COR-L47 (cell line): ENCODE data around the gene ADAM10.

ENCODE experiments used
- DNase-seq: peaks from one replicate; lab custom pipeline; 2025; lab: John Stamatoyannopoulos, UW

ADAM10 gene

DNA sequence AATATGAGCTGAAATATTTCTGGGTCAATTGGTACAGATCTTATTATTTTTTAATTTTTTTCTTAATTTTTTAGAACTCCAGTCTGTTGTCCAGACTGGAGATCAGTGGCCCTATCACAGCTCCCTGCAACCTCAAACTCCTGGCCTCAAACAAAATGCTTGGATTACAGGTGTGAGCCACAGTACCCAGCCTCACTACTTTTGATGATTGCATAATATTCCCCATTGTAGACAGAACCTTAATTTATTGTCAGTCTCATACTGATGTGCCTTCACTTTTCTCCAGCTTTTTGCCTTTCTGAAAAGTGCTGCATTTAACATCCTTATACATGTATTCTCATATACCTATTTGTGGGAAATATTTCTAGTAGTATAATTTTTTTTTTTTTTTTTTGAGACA is 172.8 kb downstream of the ADAM10 start:
- no peak for DNase-seq

DNA sequence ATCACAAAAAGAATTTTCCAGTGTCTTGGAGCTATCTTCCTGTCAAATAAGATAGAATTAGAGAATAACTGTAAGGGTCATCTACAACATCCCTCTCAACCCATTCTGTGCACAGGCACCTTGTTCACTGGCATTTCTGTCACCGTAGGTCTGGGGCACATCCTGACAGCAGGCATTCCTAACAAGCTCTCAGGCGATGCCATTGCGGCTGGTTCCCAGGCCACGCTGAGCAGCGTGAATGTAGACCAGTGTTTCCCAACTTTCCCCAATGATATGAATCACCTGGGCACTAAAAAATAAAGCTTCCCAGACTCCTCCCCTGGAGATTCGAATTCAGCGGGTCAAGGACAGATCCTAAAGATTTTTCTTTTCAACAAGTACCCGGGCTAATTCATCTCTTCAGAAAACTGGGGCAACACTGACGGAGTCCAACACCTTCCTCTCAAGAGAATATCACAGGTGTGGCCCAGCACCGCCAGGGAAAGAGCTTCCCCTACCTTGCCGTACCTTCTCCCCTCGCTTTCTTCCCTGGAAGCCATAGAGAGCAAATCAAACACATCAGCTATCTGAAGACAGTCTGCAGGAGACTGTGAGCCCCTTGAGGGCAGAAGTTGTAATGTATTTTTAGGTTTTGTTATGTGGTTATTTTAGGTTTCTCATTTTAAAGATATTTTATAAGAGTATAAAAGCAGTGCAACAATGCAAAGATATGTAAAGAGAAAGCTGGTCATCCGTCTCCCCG is 174.3 kb downstream of the ADAM10 start:
- DNase-seq = no peak

DNA sequence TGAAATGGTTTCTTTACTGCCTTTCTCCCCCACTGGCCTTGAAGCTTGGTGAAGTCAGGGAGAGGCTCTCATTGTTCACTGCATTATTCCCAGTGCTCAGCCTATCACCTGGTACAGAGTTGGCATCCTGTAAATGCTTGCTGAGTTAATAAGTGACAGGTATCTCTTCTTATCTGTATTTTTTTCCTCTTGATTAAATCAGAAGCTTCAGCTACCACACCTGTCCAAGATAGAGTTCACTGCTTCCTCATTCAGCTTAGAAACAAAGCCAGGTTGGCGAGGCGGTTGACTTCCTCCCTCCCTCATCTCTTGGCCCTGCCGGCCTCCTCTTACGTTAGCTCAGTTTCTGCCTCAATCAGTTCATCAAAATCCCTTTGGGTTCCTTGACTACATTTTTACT is 174.9 kb downstream of the ADAM10 start:
- no peak for DNase-seq

DNA sequence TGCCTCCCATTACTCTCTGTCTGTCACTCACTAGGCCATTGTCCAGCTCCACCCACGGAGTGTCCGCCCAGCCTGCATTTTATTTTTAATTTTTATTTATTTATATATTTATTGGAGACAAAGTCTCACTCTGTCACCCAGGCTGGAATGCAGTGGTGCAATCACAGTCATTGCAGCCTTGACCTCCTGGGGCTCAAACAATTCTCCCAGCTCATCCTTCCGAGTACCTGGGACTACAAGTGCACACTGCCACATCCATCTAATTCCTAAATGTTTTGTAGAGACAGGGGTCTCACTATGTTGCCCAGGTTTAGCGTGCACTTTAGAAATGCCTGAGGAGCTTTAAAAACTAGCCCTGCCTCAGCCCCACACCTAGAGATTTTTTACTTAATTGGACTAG is 176.2 kb downstream of the ADAM10 start:
- DNase-seq = no peak

DNA sequence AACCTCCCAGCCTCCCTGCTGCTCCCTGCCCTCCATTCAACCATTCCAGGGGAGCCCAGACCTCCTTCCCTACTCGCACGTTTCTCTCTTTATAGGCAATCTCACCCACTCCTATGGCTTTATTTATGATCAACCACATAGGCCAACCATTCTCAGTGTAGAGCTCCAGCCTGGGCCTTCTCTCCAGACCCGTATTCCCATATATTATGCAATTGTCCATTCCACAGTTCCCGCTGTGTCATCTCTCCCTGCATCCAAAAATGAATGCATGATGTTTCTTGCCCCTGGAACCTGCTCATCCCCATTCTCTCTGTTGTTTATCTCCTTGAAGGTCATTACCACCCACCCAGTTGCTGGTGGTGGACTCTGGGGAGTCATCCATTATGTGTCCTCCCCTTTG is 177.0 kb downstream of the ADAM10 start:
- no peak for DNase-seq

DNA sequence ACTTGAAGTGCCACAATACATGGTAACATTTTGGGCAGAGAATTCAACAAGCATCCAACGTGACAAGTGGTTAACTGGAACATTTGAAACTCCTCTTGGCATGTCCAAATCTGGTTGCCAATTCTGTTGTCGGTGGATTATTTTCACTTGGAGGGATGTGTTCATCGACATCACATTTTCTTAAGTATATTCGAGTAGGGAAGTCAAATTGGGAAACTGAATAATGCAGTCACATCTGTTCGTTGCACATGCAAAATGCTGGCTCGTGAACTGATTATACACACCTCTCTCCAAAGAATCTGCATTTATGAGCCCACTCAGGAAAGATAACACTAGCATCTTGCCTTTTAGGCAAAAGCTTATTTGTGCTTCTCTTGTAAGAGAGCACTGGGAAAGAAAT is 178.0 kb downstream of the ADAM10 start:
- no peak for DNase-seq

DNA sequence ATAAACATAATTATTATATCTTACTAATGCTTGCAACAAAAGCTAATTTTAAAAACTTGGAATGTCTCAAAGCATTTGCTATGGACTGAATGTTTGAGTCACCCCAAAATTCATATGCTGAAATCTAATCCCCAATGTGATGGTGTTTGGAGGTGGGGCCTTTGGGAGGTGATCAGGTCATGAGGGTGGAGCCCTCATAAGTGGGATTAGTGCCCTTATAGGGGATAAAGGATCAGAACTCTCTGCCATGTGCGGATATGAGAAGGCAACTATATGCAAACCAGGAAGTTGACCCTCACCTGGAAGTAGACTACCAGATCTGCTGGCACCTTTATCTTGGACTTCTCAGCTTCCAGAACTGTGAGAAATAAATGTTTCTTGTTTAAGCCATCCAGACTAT is 180.1 kb downstream of the ADAM10 start:
- DNase-seq = no peak

DNA sequence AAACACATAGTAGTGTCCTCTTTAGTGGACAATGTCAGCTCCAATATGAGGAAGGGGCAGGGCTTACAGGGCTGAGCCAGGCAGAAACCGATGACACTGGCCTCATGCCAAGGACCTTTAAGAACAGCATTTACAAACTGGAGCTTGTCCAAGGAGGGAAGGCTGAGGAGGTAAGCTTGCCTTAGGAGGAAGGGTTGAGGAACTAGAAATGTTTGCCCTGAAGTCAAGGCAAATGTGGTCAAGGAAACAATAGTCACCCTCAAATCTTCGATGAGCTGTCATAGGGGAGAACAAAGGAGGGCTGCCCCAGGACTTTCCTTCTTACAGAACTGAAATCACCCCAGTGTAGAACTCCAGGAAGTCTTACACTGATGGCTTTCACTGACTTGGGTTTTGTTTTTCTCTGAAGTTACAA is 181.3 kb downstream of the ADAM10 start:
- peak; percentile 33 for DNase-seq

DNA sequence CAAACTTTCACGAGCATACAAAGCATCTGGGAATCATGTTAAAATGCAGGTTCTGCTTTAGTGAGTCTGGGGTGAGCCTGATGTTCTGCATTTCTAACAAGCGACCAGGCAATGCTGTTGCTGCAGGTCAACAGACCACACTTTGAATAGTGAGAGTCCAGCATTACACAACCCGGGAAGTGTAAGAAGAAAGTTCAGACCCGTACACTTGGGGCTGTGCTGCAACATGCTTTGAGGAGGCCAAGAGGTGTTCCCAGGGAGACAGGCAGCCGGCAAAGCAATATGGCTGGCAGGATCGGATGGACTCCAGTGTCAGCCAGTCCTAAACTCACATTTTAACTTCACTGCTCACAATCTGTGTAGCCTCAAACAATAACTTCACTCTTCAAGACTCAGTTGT is 183.5 kb downstream of the ADAM10 start:
- DNase-seq = no peak

DNA sequence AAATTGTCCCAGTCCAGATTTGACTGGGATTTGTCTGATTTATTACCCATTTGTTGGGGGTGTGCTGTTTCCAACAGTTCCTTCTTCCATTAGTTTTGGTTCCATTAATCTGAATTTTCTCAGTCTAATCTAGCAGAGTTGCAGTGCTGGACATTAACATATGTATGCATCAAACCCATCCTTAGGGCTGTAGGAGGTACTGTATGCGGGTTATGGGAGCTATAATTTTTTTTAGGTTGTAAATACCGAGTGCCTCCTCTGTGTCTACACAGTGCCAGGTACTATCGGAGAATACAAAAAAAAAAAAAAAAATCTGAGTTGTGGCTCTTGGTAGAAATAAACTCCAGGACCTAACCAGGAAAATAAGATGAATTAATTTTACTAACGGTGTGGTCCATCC is 183.9 kb downstream of the ADAM10 start:
- no peak for DNase-seq

DNA sequence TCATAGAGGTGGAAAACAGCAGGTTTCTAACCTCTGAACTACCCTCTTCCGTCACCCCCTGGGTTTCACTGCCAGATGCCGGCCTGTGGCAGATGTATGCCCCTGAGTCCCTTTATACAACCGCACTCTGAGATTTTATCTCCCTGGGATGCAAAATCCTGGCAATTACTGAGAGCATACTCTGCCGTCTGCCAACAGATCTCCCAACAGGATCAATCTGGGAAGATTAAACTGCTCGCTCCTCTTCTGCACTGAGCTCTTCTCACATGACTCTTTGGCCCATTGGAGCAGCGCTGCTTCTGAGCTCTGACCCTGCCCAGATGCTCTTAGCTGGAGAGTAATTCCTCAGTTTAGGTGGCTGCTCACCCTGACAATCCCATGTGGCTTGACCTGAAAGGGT is 184.5 kb downstream of the ADAM10 start:
- DNase-seq = no peak

DNA sequence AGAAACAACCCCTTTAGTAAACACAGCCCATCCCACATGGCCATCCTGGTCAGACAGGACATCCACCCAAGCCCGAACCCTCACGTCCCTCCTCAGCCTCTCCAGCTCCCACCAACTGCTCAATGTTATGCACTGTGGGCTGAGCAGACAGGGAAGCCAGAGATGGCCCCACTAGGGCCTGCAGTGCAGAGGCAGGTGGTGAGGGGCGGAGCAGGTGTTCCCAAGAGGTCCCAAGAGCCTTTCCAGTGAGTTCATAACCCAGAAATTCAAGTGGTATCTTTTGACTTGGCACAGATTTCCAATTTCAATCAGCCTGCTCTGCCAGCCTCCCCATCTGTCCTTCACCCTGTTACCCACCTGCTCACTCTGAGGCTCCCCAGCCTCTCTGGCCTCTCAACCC is 187.4 kb downstream of the ADAM10 start:
- DNase-seq = no peak

DNA sequence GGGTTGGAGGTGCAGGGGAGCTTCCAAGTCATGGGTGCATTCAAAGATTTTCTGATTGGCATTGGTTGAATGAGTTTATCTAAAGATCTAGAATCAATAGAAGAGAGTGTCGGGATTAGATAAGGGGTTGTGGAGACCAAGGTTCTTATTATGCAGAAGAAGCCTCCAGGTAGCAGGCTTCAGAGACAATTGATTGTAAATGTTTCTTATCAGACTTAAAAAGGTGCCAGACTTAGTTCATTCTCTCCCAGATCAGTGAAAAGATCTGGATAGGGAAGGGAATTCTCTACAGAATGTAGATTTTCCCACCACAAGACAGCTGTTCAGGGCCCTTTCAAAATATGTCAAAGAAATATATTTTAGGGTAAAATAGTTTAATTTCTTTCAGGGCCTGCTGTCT is 188.2 kb downstream of the ADAM10 start:
- no peak for DNase-seq

DNA sequence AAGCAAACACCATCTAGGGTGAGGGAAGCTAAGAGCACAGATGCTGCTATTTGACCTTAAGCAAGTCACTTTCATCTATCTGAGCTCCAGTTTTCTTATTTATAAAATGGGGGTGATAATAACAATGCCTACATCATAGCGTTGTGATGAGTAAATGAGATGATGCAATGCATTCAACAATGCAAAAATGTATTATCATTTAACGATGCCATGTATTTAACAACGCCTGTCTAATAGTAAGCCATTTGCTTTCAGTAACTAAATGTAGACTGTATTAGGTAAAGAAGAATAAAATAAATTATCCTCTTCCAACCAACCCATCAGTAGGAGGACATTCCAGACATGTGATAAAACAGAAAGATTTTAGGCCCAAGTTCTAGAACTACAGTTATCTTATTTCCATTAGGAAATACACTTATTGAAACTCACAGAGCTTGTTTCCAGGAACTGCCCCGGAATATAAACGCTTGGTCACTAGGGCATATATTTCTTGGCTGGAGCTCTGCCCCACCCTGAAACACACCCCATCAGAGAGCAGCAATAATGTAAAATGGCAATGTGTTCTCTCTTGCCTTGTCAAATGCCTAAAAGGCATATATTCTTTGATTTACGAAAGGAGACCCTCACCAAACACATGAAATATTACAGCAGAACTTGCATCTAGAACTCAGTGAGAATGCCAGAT is 189.5 kb downstream of the ADAM10 start:
- no peak for DNase-seq

DNA sequence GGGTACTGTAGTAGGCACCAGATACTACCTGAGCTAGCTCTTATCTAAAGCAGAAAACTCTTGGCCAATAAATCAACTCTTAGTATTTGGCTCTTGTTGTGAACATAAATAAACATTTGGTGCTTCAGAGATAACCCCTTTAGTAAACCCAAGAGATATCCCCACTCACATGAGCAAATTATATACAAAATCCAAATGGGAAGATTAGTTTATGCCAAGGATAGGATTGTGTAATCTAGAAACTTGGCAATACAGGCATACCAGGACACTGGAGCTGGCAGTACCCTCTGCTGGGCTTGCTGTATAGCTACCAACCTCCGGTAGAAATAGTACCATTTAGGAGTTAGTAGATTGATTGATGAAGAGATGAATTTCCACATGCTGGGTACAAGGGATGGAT is 190.7 kb downstream of the ADAM10 start:
- DNase-seq = no peak

DNA sequence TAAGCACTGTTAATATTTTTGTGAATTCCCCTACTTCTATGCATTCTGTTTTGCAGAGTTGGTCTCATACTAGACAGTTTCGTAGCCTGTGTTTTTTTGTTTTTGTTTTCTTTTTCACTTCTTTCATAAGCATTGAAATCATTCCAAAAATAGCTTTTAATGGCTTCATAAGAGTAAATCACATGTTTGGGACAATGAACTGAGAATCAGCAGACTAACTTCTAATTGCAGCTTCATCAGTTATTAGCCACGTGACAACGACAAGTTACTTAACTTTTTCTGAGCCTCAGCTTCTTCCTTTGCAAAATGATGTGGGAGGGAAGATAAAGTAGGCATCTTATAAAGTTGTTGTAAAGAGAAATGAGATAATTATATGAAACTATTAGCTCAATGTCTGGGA is 193.0 kb downstream of the ADAM10 start:
- DNase-seq = no peak

DNA sequence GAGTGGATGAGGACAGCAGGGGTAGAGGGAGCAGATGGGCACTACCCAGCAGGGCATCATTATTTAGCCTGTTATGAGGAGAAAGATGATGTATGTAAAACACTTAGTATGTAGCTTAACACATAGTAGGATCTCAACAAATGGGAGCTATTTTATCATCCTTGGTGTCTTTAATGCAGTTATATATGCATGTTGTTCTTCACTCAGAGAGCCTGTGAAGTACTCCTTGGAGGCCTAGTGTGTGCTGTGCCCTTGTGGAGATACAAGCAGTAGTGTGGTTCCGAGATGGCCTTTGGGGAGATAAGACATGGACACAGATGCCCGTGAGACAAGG is 193.5 kb downstream of the ADAM10 start:
- no peak for DNase-seq

DNA sequence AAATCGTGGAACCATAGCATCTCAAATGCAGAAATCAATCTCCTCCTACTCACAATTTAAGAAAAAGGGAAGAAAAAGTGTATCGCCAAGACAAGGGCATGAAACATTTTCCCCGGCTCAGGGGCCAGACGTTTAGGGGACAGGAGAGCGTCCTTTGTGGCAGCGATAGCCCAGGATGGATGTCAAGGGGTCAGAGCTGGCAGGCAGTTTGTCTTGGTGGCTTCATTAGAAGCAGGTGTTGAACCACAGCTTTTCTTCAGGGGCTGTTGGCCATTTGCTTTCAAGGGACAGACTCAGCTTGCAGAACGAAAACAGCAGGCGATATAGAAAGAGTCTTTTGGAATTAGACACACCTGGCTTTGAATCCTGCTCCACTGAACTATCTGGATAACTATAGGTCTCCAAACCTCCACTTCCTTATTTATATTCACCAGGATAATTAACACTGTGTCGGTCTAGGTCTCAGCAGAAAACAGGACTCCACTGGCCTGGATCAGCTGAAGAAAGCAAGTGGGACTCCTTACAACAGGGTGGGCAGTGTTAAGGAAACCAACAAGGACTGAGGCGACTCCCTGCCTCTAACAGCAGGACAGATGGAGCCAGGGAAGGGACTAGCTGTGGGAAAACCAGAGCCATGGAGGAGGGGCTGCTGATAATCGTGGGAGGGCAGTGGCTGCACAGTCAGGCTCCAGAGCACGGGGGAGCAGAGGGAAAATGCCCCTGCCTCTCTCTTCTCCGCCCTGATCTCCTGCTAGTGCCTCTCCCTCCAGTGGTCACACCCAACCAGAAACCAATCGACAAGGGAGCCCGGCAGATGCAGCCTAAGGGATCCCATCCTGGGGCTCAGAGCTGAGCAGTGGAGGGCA is 194.1 kb downstream of the ADAM10 start:
- no peak for DNase-seq

DNA sequence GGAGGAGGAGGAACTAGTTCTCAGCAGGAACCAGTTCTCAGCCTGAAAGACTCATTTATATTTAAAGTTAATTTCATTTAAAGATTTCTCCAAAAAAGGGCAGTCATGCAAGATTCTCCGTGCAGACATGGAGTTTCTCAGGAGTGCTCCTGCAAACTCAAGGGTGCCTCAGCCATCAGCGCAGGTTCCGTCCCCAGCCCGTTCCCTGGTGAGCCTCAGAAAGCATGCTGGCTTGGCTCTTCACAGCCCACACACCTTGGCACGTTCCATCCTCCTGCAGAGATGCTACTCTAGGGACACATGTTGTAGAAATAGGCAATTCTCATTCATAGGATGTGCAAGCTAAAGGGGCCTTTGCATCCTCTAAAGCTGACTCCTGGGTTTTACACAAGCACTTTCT is 194.7 kb downstream of the ADAM10 start:
- DNase-seq = no peak

DNA sequence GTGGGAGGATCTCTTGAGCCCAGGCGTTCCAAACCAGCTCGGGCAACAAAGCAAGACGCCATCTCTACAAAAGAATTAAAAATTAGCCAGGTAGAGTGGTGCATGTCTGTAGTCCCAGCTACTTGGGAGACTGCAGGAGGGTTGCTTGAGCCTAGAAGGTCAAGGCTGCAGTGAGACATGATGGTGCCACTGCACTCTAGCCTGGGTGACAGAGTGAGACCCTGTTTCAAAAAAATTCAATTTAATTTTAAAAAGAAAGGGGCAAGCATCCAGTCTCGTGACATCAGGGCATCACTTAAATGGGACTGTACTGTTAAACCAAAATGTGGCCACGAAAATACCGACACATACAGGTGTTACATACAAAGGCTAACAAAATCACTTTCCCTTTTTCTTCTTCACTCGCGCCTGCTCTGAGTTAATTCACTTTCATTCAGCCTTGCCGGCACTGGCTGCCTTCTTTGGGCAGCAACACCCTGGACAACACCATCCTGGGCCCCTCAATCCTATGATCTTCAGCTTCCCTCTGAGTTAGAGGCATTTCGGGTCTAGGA is 196.1 kb downstream of the ADAM10 start:
- no peak for DNase-seq

DNA sequence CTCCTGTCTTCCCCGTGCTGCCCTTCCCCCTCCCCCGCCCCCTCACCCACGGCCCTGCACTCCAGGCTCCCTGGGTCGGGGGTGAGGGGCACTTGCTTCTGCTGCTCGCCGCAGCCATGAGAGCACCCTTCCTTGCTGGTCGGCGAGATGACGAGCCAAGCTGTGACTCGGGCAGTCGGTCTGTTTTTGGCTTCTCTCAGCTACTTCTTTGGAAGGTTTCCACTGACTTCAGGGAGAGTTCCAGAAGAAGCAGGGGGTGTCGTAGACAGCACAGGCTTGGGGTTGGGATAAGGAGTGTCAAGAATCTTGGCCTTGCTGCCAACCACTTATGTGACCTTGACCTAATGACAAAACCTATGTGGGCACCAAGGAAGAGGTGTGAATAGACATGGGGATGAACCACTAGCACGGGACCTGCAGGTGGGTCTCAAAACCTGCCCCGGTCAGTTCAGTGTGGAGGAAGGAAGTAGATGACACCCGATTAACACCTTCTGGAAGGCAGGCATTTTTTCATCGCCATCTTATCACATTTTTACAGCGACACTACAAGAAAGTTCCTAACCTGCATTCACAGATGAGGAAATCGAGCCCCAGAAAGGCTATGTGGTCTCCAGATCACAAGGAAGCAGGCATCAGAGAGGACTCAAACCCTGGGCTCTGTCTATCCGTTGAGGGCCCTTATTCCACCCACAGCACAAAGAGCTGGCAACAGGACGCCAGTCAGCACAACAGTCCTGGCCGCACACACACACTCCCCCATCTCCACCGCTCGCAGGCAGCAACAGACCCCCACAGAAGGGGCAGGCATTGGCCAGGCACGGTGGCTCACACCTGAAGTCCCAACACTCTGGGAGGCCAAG is 196.8 kb downstream of the ADAM10 start:
- DNase-seq = no peak
